Thyroid gland (tissue), 4 donors: ENCODE measurements around the gene TRABD2A. TPM values are rescaled to one million over a fixed set of nuclear protein-coding genes. Genes with fewer than 3 reads are reported as not detected.

Experiments
- DNase-seq, 2 donors: peaks; one replicate each; pipeline ENCODE4 v3.0.0-alpha.2; 2019
- H3K27ac ChIP-seq, 3 donors: fragments of 200-600 bp; sonication (generic); 1 replicate in 2 of 3; 2 replicates in 1 of 3; pipeline ENCODE4 v1.5.1; 2016 to 2019; ENCODE audit warnings: mild to moderate bottlenecking in 1 of 3, moderate library complexity in 1 of 3
- H3K27me3 ChIP-seq: fragments of 200-600 bp; sonication (generic); one replicate; pipeline ENCODE4 v1.5.1; 2019
- H3K36me3 ChIP-seq, 2 donors: fragments of 200-600 bp; sonication (generic); one replicate each; pipeline ENCODE4 v1.5.1; 2016 to 2019
- H3K4me1 ChIP-seq, 2 donors: fragments of 200-600 bp; sonication (generic); one replicate each; pipeline ENCODE4 v1.5.1; 2017 to 2019
- H3K4me3 ChIP-seq, 3 donors: fragments of 200-600 bp; sonication (generic); replicated peaks in 1 of 3; 1 replicate in 2 of 3; 2 replicates in 1 of 3; pipeline ENCODE4 v1.5.1; 2016; ENCODE audit warnings: mild to moderate bottlenecking in 1 of 3
- H3K9me3 ChIP-seq: fragments of 200-600 bp; sonication (generic); one replicate; pipeline ENCODE4 v1.5.1; 2017
- CTCF ChIP-seq, 6 experiments: fragments of 200-600 bp in 3 of 6; fragments of 450-650 bp in 3 of 6; sonication (generic) in 3 of 6; IDR thresholded peaks; one replicate each; pipeline ENCODE4 v1.5.1; 2016 to 2019; ENCODE audit warnings: antibody characterized with exemption in 6 of 6, mild to moderate bottlenecking in 2 of 6, inconsistent platforms in 1 of 6, moderate library complexity in 1 of 6
- POLR2A ChIP-seq, 2 donors: fragments of 450-650 bp; IDR thresholded peaks; one replicate each; pipeline ENCODE4 v1.6.1; 2017; ENCODE audit warnings: antibody characterized with exemption in 2 of 2, mild to moderate bottlenecking in 2 of 2, moderate library complexity in 1 of 2
- WGBS, 2 donors: methylation state at CpG; one replicate each; pipeline ENCODE4 v1.1.5; 2017; 5-methylcytosine and 5-hydroxymethylcytosine counted together
- intact Hi-C: fragments of 100-400 bp; cut with DNase I; formaldehyde crosslinking; loops from one replicate; pipeline ENCODE4 v1.15.1; 2023
- total RNA-seq, 4 donors: library from RNA; depleted of rRNA; stranded (reverse); fragments of >200 nt; gene quantifications; one replicate each; pipeline ENCODE4 v1.2.3, GENCODE V29; 2016

The TRABD2A gene
- total RNA-seq, 4 donors from 2014 or later, result 0.20 to 1.9 TPM; not detected in 2

- Histone ChIP-seq H3K27me3 (no peaks in the 10 kb centered on the region), H3K4me3 (no peak overlapping the region), H3K36me3 (no peaks in the 10 kb centered on the region), H3K27ac (no peak overlapping the region), H3K9me3 (no peaks in the 10 kb centered on the region), H3K4me1 (peaks cover 15 to 21% of the 10 kb centered on the region in 2 donors)
- WGBS, 2 donors, result 94 to 97% methylated on average over 4 of the region's 4 CpGs
- intact Hi-C loops, result loop anchor here (5.0 kb wide), 1 partner anchor 386 kb away; no protein-coding TSS in a partner anchor
- no peak for DNase-seq
- TF ChIP-seq CTCF (IDR thresholded peaks at IDR 0.05) (no peak), POLR2A (IDR thresholded peaks at IDR 0.05) (no peak)
Observed at GRCh38 chr2:84882775-84883550, 2.1 kb upstream of the TRABD2A start.

DNA sequence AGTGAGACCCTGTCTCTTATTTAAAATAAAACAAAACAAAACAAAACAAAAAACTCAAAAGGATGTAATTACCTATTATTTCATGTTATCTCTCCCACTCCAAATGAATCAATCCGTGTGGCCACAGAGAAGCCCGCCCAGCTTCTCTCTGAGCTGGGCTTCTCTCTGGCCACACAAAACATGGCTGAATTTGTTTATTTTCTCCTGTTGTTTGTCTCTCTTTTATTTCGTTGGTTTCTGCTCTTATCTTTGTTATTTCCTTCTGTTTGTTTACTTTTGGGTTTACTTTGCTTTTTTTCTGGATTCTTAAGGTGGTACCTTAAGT, 1.5 kb upstream of the TRABD2A start:
- H3K4me3 ChIP-seq, result no peak overlapping the region
- no peaks in the 10 kb centered on the region for H3K27me3 ChIP-seq
- no peaks in the 10 kb centered on the region for H3K9me3 ChIP-seq
- H3K4me1 ChIP-seq, result peaks cover 15 to 21% of the 10 kb centered on the region in 2 donors
- WGBS, 2 donors, result 53 to 54% methylated on average over 3 of the region's 3 CpGs
- H3K36me3 ChIP-seq, result no peaks in the 10 kb centered on the region
- TF ChIP-seq CTCF (IDR thresholded peaks at IDR 0.05), result no peak
- TF ChIP-seq POLR2A (IDR thresholded peaks at IDR 0.05), result no peak
- no peak overlapping the region for H3K27ac ChIP-seq
- DNase-seq, result no peak
- intact Hi-C loops, result loop anchor here (5.0 kb wide), 1 partner anchor 385 kb away; no protein-coding TSS in a partner anchor

DNA sequence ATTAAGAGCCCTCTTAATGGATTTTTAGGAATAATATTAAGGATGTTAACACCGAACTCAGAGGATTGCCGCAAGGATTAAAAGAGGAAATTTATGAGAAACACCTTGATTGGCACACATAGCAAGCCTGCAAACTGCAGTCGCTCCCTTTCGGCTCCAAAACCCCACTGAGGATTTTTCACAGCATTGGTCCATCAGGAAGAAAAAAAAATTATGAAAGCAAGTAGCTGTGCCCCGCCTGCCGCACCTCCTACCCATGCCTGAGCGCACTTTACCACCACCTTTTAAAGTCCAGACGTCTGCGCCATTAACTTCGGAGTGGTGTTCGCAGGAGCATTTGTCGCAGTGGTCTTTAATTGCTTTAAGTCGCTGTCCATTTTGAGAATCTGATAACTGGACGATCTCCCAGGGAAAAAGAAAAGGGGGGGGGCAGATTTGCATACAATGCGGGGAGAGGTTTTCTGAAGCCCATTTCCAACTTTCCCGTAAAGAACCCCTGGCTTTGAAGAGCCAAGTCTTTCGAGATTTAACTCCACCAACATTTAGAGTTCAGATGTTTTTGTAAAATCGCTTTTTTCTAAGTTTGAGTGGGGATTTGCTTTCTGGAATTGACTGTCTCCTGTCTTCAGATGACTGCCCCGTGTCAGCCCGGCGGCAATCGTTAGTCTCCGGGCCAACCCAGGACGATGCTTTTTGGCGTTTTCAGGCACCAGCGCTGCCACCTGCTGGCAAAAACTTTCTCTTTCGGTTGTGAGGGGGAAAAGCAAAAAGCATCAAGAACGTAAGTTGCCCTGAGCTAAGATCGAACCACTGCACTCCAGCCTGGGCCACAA, 913 bp upstream of the TRABD2A start:
- TF ChIP-seq POLR2A (IDR thresholded peaks at IDR 0.05) (no peak), CTCF (IDR thresholded peaks at IDR 0.05) (peak; percentile 35 to 77 (median 66))
- peak; percentile 81 to 86 for DNase-seq
- Histone ChIP-seq H3K27me3 (no peaks in the 10 kb centered on the region), H3K27ac (no peak overlapping the region), H3K4me1 (peaks cover 15 to 21% of the 10 kb centered on the region in 2 donors), H3K4me3 (peak overlapping the region; percentile 8 to 52 (median 10)), H3K36me3 (no peaks in the 10 kb centered on the region), H3K9me3 (no peaks in the 10 kb centered on the region)
- WGBS, 2 donors, result 2% methylated on average over 29 of the region's 29 CpGs
- intact Hi-C loops, result loop anchor here (5.0 kb wide), 1 partner anchor 384 kb away; no protein-coding TSS in a partner anchor

DNA sequence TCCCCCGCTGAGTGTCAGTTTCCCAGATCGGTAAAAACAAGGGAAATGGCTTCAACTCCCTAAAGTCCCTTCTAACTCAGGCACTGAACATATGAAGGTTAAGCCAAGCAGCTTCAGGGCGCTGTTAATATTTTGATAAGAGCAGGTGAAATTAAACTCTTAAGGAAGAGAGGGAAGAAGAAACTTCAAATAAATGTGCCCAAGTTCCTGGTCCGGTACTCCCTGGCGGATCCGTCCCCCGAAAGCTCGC, 564 bp downstream of the TRABD2A start:
- TF ChIP-seq POLR2A (IDR thresholded peaks at IDR 0.05), result no peak
- no peak for TF ChIP-seq CTCF (IDR thresholded peaks at IDR 0.05)
- DNase-seq, result no peak
- Histone ChIP-seq H3K9me3 (no peaks in the 10 kb centered on the region), H3K36me3 (no peaks in the 10 kb centered on the region), H3K4me3 (peak overlapping the region; percentile 10 to 52 (median 11)), H3K4me1 (peaks cover 15 to 21% of the 10 kb centered on the region in 2 donors), H3K27me3 (no peaks in the 10 kb centered on the region), H3K27ac (no peak overlapping the region)
- whole genome bisulfite sequencing, 2 donors, result 2 to 3% methylated on average over 8 of the region's 8 CpGs
- intact Hi-C loops, result loop anchor here (5.0 kb wide), 1 partner anchor 383 kb away; no protein-coding TSS in a partner anchor
